Panc1 (cell line): ENCODE results near the gene SND1. TPM values are rescaled to one million over a fixed set of nuclear protein-coding genes. Genes with fewer than 3 reads are reported as not detected.

Experiments used
- ATAC-seq: fragments of 200-7000 bp; cut with Tn5 transposase; 2 replicates; pipeline ENCODE4 v1.9.1; 2020; ENCODE audit warnings: mild to moderate bottlenecking, moderate library complexity
- BruUV-seq: library from RNA; stranded (reverse); fragments of 400-500 nt; replicated peaks from 2 replicates; lab custom pipeline; 2021; lab: Mats Ljungman, UMichigan
- CTCF ChIA-PET: fragments of 300-600 bp; sonication (Branson Sonifier 250); formaldehyde crosslinking; loops from one replicate; lab custom pipeline; 2022; ENCODE audit warnings: antibody characterized with exemption; lab: Charles Lee
- POLR2A ChIA-PET: fragments of 300-600 bp; sonication (Branson Sonifier 250); formaldehyde crosslinking; loops from one replicate; lab custom pipeline; 2022; ENCODE audit warnings: antibody characterized with exemption; lab: Charles Lee
- DNase-seq: peaks from one replicate; pipeline ENCODE4 v3.0.0-alpha.2; 2010; ENCODE audit warnings: low read depth, low spot score
- H3K27ac ChIP-seq: 2 replicates; pipeline ENCODE4 v1.5.1; 2011; ENCODE audit warnings: mild to moderate bottlenecking, low read length, inconsistent platforms
- H3K27me3 ChIP-seq: fragments of 200-500 bp; sonication (Bioruptor generic); 2 replicates; pipeline ENCODE4 v1.6.0; 2014; ENCODE audit warnings: low read length, inconsistent platforms; ENCODE audit not compliant: control insufficient read depth, insufficient read depth
- H3K36me3 ChIP-seq: fragments of 200-500 bp; sonication (Bioruptor generic); 2 replicates; pipeline ENCODE4 v1.5.1; 2014; ENCODE audit warnings: inconsistent platforms, mild to moderate bottlenecking, low read length, moderate library complexity; ENCODE audit not compliant: control insufficient read depth, insufficient read depth
- H3K4me1 ChIP-seq: 2 replicates; pipeline ENCODE4 v1.5.1; 2011; ENCODE audit warnings: inconsistent platforms, mild to moderate bottlenecking, low read length, moderate library complexity; ENCODE audit not compliant: control insufficient read depth, insufficient read depth
- H3K4me3 ChIP-seq, 2 experiments: 2 replicates each; pipeline ENCODE4 v1.5.1; 2011 to 2012; ENCODE audit warnings: low read depth in 2 of 2, low read length in 2 of 2, mild to moderate bottlenecking in 2 of 2, inconsistent platforms in 1 of 2, moderate library complexity in 1 of 2
- H3K9me3 ChIP-seq: fragments of 200-500 bp; sonication (Bioruptor generic); 2 replicates; pipeline ENCODE4 v1.5.1; 2014; ENCODE audit warnings: low read depth, mild to moderate bottlenecking, inconsistent platforms, low read length, moderate library complexity; ENCODE audit not compliant: control insufficient read depth, insufficient read depth
- CTCF ChIP-seq: fragments of 450-650 bp; IDR thresholded peaks from 2 replicates; pipeline ENCODE4 v1.5.1; 2017; ENCODE audit warnings: mild to moderate bottlenecking
- POLR2AphosphoS5 ChIP-seq: IDR thresholded peaks from 2 replicates; pipeline ENCODE4 v1.6.1; 2012; ENCODE audit warnings: mild to moderate bottlenecking, low read depth, low read length, moderate library complexity
- REST ChIP-seq, 2 experiments: IDR thresholded peaks; 2 replicates each; pipeline ENCODE4 v1.6.1; 2011 to 2012; ENCODE audit warnings: low read depth in 2 of 2, control low read depth in 1 of 2, low read length in 1 of 2, mild to moderate bottlenecking in 1 of 2, moderate library complexity in 1 of 2; ENCODE audit not compliant: insufficient read depth in 1 of 2
- SIN3A ChIP-seq: IDR thresholded peaks from 2 replicates; pipeline ENCODE4 v1.6.1; 2012; ENCODE audit warnings: low read depth, mild to moderate bottlenecking, low read length, moderate library complexity, borderline replicate concordance; ENCODE audit not compliant: insufficient read depth
- TCF7L2 ChIP-seq: IDR thresholded peaks from 2 replicates; pipeline ENCODE4 v1.6.1; 2011; ENCODE audit warnings: mild to moderate bottlenecking, low read depth, low read length, inconsistent platforms
- in situ Hi-C: cut with HindIII; loops from 2 replicates; pipeline ENCODE4 v1.10.0; 2016; ENCODE audit warnings: low sequenced_read_pairs, low pct_unique_long_range_greater_than_20kb
- intact Hi-C: fragments of 100-400 bp; cut with micrococcal nuclease; formaldehyde crosslinking; loops from one replicate; pipeline ENCODE4 v1.10.0; 2022; ENCODE audit not compliant: unreplicated experiment
- total RNA-seq: library from RNA; stranded (reverse); gene quantifications from one replicate; pipeline ENCODE4 v1.2.1, GENCODE V29; 2021; ENCODE audit not compliant: unreplicated experiment

SND1 gene
- total RNA-seq, 1 experiment from 2014 or later, result 176 TPM

GRCh38 chr7:128066858-128067257, 414.9 kb downstream of the SND1 start:
- DNase-seq, result no peak
- POLR2A ChIA-PET, result no interaction called here
- CTCF ChIA-PET, result no interaction called here
- Histone ChIP-seq H3K27ac (no peak overlapping the region), H3K9me3 (no peaks in the 10 kb centered on the region), H3K4me3 (no peak overlapping the region), H3K4me1 (no peaks in the 10 kb centered on the region), H3K27me3 (no peaks in the 10 kb centered on the region), H3K36me3 (no peaks in the 10 kb centered on the region)
- intact Hi-C loops (no loop called here), in situ Hi-C loops (no loop called here)
- no TSS peak for BruUV-seq
- TF ChIP-seq TCF7L2 (no peak), REST (IDR thresholded peaks at IDR 0.05; ENCODE audit: insufficient read depth in 1 of 2, low read depth in 2 of 2, low read length in 1 of 2) (no peak), CTCF (no peak), SIN3A (no peak), POLR2AphosphoS5 (no peak)
- 0 out of 2 replicates have a peak, but pooled peaks have one; percentile 15 for ATAC-seq

- ChIA-PET POLR2A (no interaction called here), CTCF (no interaction called here)
- no peak for ATAC-seq
- Histone ChIP-seq H3K4me3 (no peak overlapping the region), H3K27ac (no peak overlapping the region), H3K9me3 (no peaks in the 10 kb centered on the region), H3K4me1 (no peaks in the 10 kb centered on the region), H3K36me3 (no peaks in the 10 kb centered on the region), H3K27me3 (no peaks in the 10 kb centered on the region)
- in situ Hi-C loops (no loop called here), intact Hi-C loops (no loop called here)
- no peak for TF ChIP-seq SIN3A
- TF ChIP-seq POLR2AphosphoS5, result no peak
- no peak for TF ChIP-seq REST (IDR thresholded peaks at IDR 0.05; ENCODE audit: insufficient read depth in 1 of 2, low read depth in 2 of 2, low read length in 1 of 2)
- TF ChIP-seq CTCF, result no peak
- DNase-seq, result no peak
- BruUV-seq, result no TSS peak
Measured at GRCh38 chr7:128067983-128068382, 416.0 kb downstream of the SND1 start.
